ENCODE data around the gene RHCG.

DNA sequence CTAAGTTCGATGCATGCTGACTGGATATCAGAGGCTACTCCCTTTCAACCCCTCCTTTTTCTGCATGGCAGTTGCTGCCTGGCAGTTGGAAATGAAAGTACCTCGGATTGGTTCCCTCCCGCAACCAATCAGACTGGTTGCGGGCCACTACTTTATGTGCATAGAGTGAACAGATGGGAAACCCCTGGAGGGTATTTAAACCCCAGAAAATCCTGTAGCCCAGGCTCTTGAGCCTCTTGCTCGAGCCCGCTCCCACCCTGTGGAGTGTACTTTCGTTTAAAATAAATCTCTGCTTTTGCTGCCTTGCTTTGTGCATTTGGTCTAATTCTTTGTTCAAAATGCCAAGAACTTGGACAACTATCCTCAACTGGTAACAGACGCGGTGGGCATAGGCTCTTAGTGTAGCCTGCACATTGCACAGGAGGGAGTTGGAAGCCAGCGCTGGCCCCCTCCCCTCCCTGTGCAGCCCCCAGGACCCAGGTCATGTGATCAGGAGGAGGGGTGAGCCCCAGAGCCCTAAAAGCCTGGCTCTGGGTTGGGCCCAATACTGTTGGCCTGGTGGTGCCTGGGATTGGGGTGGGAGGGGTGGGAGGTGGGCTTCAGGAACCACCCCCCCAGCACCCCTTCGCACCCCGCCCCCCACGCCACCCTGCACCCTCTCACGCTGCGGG lies 26.8 kb downstream of the RHCG start:
- TF ChIP-seq, protein P1, sequence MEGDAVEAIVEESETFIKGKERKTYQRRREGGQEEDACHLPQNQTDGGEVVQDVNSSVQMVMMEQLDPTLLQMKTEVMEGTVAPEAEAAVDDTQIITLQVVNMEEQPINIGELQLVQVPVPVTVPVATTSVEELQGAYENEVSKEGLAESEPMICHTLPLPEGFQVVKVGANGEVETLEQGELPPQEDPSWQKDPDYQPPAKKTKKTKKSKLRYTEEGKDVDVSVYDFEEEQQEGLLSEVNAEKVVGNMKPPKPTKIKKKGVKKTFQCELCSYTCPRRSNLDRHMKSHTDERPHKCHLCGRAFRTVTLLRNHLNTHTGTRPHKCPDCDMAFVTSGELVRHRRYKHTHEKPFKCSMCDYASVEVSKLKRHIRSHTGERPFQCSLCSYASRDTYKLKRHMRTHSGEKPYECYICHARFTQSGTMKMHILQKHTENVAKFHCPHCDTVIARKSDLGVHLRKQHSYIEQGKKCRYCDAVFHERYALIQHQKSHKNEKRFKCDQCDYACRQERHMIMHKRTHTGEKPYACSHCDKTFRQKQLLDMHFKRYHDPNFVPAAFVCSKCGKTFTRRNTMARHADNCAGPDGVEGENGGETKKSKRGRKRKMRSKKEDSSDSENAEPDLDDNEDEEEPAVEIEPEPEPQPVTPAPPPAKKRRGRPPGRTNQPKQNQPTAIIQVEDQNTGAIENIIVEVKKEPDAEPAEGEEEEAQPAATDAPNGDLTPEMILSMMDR (IDR thresholded peaks at IDR 0.05 in 8 of 11, conservative IDR thresholded peaks at IDR 0.05 in 3 of 11) = no peak
- TF ChIP-seq POLR2A (IDR thresholded peaks at IDR 0.05) = no peak

Measured in spleen (tissue), 7 donors.